Effector memory CD8-positive, alpha-beta T cell (primary cell): Measurements from ENCODE around the gene TRPM2.
"Not testable (repeated sequence)": the region's sequence is repeated elsewhere in the genome, so short reads cannot be mapped to it uniquely, and the experiment has no call there.

ENCODE experiments used
- ATAC-seq: fragments of 150-1000 bp; cut with Tn5 transposase; replicated peaks from 2 replicates; pipeline ENCODE4 v1.10.0; 2021; ENCODE audit warnings: mild to moderate bottlenecking, moderate library complexity
- DNase-seq, 3 experiments: peaks; one replicate each; pipeline ENCODE4 v3.0.0; 2021
- H3K27ac Mint-ChIP-seq, 2 donors: one replicate each; pipeline ENCODE4 v1.8.0; 2022; ENCODE audit warnings: mild to moderate bottlenecking in 2 of 2, mixed read lengths in 2 of 2, moderate library complexity in 2 of 2
- H3K27me3 Mint-ChIP-seq, 2 donors: one replicate each; pipeline ENCODE4 v1.8.0; 2022; ENCODE audit warnings: mixed read lengths in 2 of 2
- H3K36me3 Mint-ChIP-seq: one replicate; pipeline ENCODE4 v1.8.0; 2022; ENCODE audit warnings: mild to moderate bottlenecking, moderate library complexity, mixed read lengths; ENCODE audit not compliant: insufficient read depth
- H3K4me1 Mint-ChIP-seq, 2 donors: one replicate each; pipeline ENCODE4 v1.8.0; 2022; ENCODE audit warnings: low read depth in 2 of 2, mixed read lengths in 2 of 2
- H3K4me3 Mint-ChIP-seq, 2 donors: one replicate each; pipeline ENCODE4 v1.8.0; 2022; ENCODE audit warnings: mild to moderate bottlenecking in 2 of 2, mixed read lengths in 2 of 2, moderate library complexity in 2 of 2
- H3K9me3 Mint-ChIP-seq, 2 donors: one replicate each; pipeline ENCODE4 v1.8.0; 2022; ENCODE audit warnings: mixed read lengths in 2 of 2

TRPM2 gene

GRCh38 chr21:44334329-44335030 is 18.9 kb upstream of the TRPM2 start:
- Mint-ChIP-seq H3K4me1 (peaks cover 5 to 10% of the 10 kb centered on the region in 2 donors), H3K9me3 (no peaks in the 10 kb centered on the region), H3K27ac (no peak overlapping the region), H3K27me3 (no peaks in the 10 kb centered on the region), H3K36me3 (peaks cover 55% of the 10 kb centered on the region), H3K4me3 (no peak overlapping the region)
- DNase-seq = no peak
- ATAC-seq = no peak

- Mint-ChIP-seq H3K4me3 (no peak overlapping the region), H3K27ac (no peak overlapping the region), H3K9me3 (no peaks in the 10 kb centered on the region), H3K4me1 (peaks cover 11 to 15% of the 10 kb centered on the region in 2 donors), H3K27me3 (no peaks in the 10 kb centered on the region), H3K36me3 (peaks cover 57% of the 10 kb centered on the region)
- no peak for DNase-seq
- ATAC-seq = no peak
These were observed 18.0 kb upstream of the TRPM2 start for GRCh38 chr21:44335266-44336059.

- Mint-ChIP-seq H3K4me3 (peak overlapping the region; percentile 29 to 37), H3K4me1 (peaks cover 11 to 17% of the 10 kb centered on the region in 2 donors), H3K36me3 (peaks cover 49% of the 10 kb centered on the region), H3K27me3 (no peaks in the 10 kb centered on the region), H3K9me3 (no peaks in the 10 kb centered on the region), H3K27ac (peak overlapping the region; percentile 98 to 99)
- DNase-seq = no peak
- ATAC-seq = no peak
These were observed 16.0 kb upstream of the TRPM2 start for GRCh38 chr21:44337449-44337848.

- Mint-ChIP-seq H3K27ac (peak overlapping the region; percentile 98 to 99), H3K4me3 (peak overlapping the region; percentile 29 to 37), H3K4me1 (peaks cover 11 to 17% of the 10 kb centered on the region in 2 donors), H3K9me3 (no peaks in the 10 kb centered on the region), H3K27me3 (no peaks in the 10 kb centered on the region), H3K36me3 (peaks cover 45% of the 10 kb centered on the region)
- ATAC-seq = no peak
- DNase-seq = peak in 1 of 3 experiments; percentile 25
These were observed 15.2 kb upstream of the TRPM2 start for GRCh38 chr21:44337941-44338895.

- ATAC-seq = peak; percentile 87
- no peaks in the 10 kb centered on the region for H3K27me3 Mint-ChIP-seq
- DNase-seq = peak; percentile 92 to 96 (median 95)
- H3K4me3 Mint-ChIP-seq = peak within 1 kb of the TSS; percentile 93 to 97
- H3K36me3 Mint-ChIP-seq = peaks cover 45% of the 10 kb centered on the region
- H3K27ac Mint-ChIP-seq = peak within 1 kb of the TSS; percentile 98 to 99
- H3K4me1 Mint-ChIP-seq = peaks cover 11 to 17% of the 10 kb centered on the region in 2 donors
- H3K9me3 Mint-ChIP-seq = no peaks in the 10 kb centered on the region
These were observed 14.2 kb upstream of the TRPM2 start, which contains the start of gene CFAP410 for GRCh38 chr21:44338971-44339910. Gene CFAP410, minus strand, starts transcription at chr21:44339390. Its CDS starts 196 bp downstream, at chr21:44339194.

- Mint-ChIP-seq H3K4me1 (peaks cover 8 to 15% of the 10 kb centered on the region in 2 donors), H3K27me3 (peaks cover 0 to 22% of the 10 kb centered on the region in 2 donors), H3K36me3 (peaks cover 28% of the 10 kb centered on the region)
- not testable (repeated sequence) for H3K4me3 Mint-ChIP-seq, ATAC-seq, H3K9me3 Mint-ChIP-seq, DNase-seq, H3K27ac Mint-ChIP-seq
These were observed 11.5 kb upstream of the TRPM2 start for GRCh38 chr21:44341726-44342458.

- H3K4me3 Mint-ChIP-seq = not testable (repeated sequence)
- peaks cover 8 to 12% of the 10 kb centered on the region in 2 donors for H3K4me1 Mint-ChIP-seq
These were observed 10.4 kb upstream of the TRPM2 start for GRCh38 chr21:44342981-44343380.

GRCh38 chr21:44344541-44345183 is 8.8 kb upstream of the TRPM2 start:
- H3K4me3 Mint-ChIP-seq = no peak overlapping the region
- H3K27ac Mint-ChIP-seq = no peak overlapping the region
- no peaks in the 10 kb centered on the region for H3K9me3 Mint-ChIP-seq
- peaks cover 4 to 6% of the 10 kb centered on the region in 2 donors for H3K4me1 Mint-ChIP-seq
- ATAC-seq = no peak
- peaks cover 0 to 34% of the 10 kb centered on the region in 2 donors for H3K27me3 Mint-ChIP-seq
- peaks cover 1% of the 10 kb centered on the region for H3K36me3 Mint-ChIP-seq
- DNase-seq = no peak

More at GRCh38 chr21:44342981-44343380, 10.4 kb upstream of the TRPM2 start:
- Mint-ChIP-seq H3K27me3 (peaks cover 0 to 22% of the 10 kb centered on the region in 2 donors), H3K36me3 (peaks cover 17% of the 10 kb centered on the region), H3K27ac (peak overlapping the region in 1 of 2 donors; percentile 67)
- ATAC-seq, DNase-seq, H3K9me3 Mint-ChIP-seq: not testable (repeated sequence)

GRCh38 chr21:44345495-44345894 is 7.9 kb upstream of the TRPM2 start:
- DNase-seq (no peak), ATAC-seq (no peak)
- Mint-ChIP-seq H3K9me3 (no peaks in the 10 kb centered on the region), H3K27ac (no peak overlapping the region), H3K4me3 (no peak overlapping the region), H3K4me1 (peaks cover 0 to 2% of the 10 kb centered on the region in 2 donors), H3K27me3 (peaks cover 0 to 35% of the 10 kb centered on the region in 2 donors), H3K36me3 (no peaks in the 10 kb centered on the region)

- Mint-ChIP-seq H3K9me3 (no peaks in the 10 kb centered on the region), H3K27me3 (peaks cover 0 to 35% of the 10 kb centered on the region in 2 donors), H3K27ac (no peak overlapping the region), H3K4me1 (peaks cover 0 to 6% of the 10 kb centered on the region in 2 donors), H3K36me3 (no peaks in the 10 kb centered on the region), H3K4me3 (no peak overlapping the region)
- no peak for ATAC-seq
- DNase-seq = no peak
These were observed 5.4 kb upstream of the TRPM2 start for GRCh38 chr21:44347911-44348451.

GRCh38 chr21:44348861-44349260 is 4.6 kb upstream of the TRPM2 start:
- DNase-seq (no peak), ATAC-seq (no peak)
- Mint-ChIP-seq H3K27me3 (peaks cover 0 to 35% of the 10 kb centered on the region in 2 donors), H3K4me1 (peaks cover 7 to 14% of the 10 kb centered on the region in 2 donors), H3K27ac (no peak overlapping the region), H3K36me3 (no peaks in the 10 kb centered on the region), H3K9me3 (no peaks in the 10 kb centered on the region), H3K4me3 (peak overlapping the region in 1 of 2 donors; percentile 17)
